ENCODE results near the gene ADAMTSL1. TPM values are rescaled to one million over a fixed set of nuclear protein-coding genes. Genes with fewer than 3 reads are reported as not detected.

The ADAMTSL1 gene
- total RNA-seq, 1 experiment from 2014 or later = 0.94 TPM

GRCh38 chr9:18516514-18516913 is 42.6 kb downstream of the ADAMTSL1 start:
- ATAC-seq (no peak), DNase-seq (ENCODE audit: low spot score) (no peak)
- TF ChIP-seq HMGXB4 (CRISPR knock-in tag; IDR thresholded peaks at IDR 0.05) = no peak
- TF ChIP-seq GABPB1 (CRISPR knock-in tag; IDR thresholded peaks at IDR 0.05) = no peak
- no peak for TF ChIP-seq STAT6 (CRISPR knock-in tag; conservative IDR thresholded peaks at IDR 0.05; ENCODE audit: low read depth)
- TF ChIP-seq CDX4 (CRISPR knock-in tag; IDR thresholded peaks at IDR 0.05; ENCODE audit: borderline replicate concordance) = no peak
- no peak for TF ChIP-seq PREB (CRISPR knock-in tag; IDR thresholded peaks at IDR 0.05; ENCODE audit: borderline replicate concordance)
- no peak for TF ChIP-seq ZBTB21 (CRISPR knock-in tag; IDR thresholded peaks at IDR 0.05; ENCODE audit: borderline replicate concordance)
- TF ChIP-seq SOX15 (CRISPR knock-in tag; IDR thresholded peaks at IDR 0.05) = no peak
- no peak for TF ChIP-seq MYBL2 (CRISPR knock-in tag; IDR thresholded peaks at IDR 0.05)
- no peak for TF ChIP-seq CTCF (IDR thresholded peaks at IDR 0.05)
- TF ChIP-seq ZNF121 (CRISPR knock-in tag; IDR thresholded peaks at IDR 0.05) = no peak
- no peak for TF ChIP-seq GTF2I (CRISPR knock-in tag; conservative IDR thresholded peaks at IDR 0.05)
- no peak for TF ChIP-seq ZNF263 (CRISPR knock-in tag; IDR thresholded peaks at IDR 0.05; ENCODE audit: low read depth)
- no peak for TF ChIP-seq CREM (CRISPR knock-in tag; IDR thresholded peaks at IDR 0.05)
- TF ChIP-seq E2F5 (CRISPR knock-in tag; IDR thresholded peaks at IDR 0.05) = no peak
- TF ChIP-seq TCF7 (CRISPR knock-in tag; IDR thresholded peaks at IDR 0.05; ENCODE audit: low read depth) = no peak
- TF ChIP-seq FOXP4 (CRISPR knock-in tag; IDR thresholded peaks at IDR 0.05) = no peak
- no peak for TF ChIP-seq NR1H2 (CRISPR knock-in tag; IDR thresholded peaks at IDR 0.05)
- no peak for TF ChIP-seq ETV6 (CRISPR knock-in tag; IDR thresholded peaks at IDR 0.05)
- TF ChIP-seq ZNF416 (CRISPR knock-in tag; IDR thresholded peaks at IDR 0.05) = no peak
- no peak for TF ChIP-seq JUN (CRISPR knock-in tag; IDR thresholded peaks at IDR 0.05)
- Mint-ChIP-seq H3K27me3 (ENCODE audit: low read depth) (no peaks in the 10 kb centered on the region), H3K4me3 (no peak overlapping the region), H3K4me1 (no peaks in the 10 kb centered on the region), H3K36me3 (peaks cover 3% of the 10 kb centered on the region; the same call in 1 of the 2 replicates), H3K9me3 (peaks cover 10% of the 10 kb centered on the region), H3K27ac (no peak overlapping the region)
- POLR2A ChIA-PET = no interaction called here
- CTCF ChIA-PET = no interaction called here
